H9 (cell line): ENCODE data around the gene SF3A1. TPM values are rescaled to one million over a fixed set of nuclear protein-coding genes. Genes with fewer than 3 reads are reported as not detected.

Experiments
- DNase-seq: peaks from one replicate; pipeline ENCODE4 v3.0.0-alpha.2; 2017
- H2AFZ ChIP-seq: one replicate; pipeline ENCODE4 v1.6.1; 2013; ENCODE audit warnings: mild to moderate bottlenecking, low read length, control low read depth, moderate library complexity
- H2AK5ac ChIP-seq: 2 replicates; pipeline ENCODE4 v1.6.1; 2013; ENCODE audit warnings: low read length, control low read depth, mixed read lengths; ENCODE audit not compliant: insufficient read length
- H2BK120ac ChIP-seq: one replicate; pipeline ENCODE4 v1.6.1; 2013; ENCODE audit warnings: low read depth, mild to moderate bottlenecking, low read length, control low read depth, inconsistent platforms; ENCODE audit not compliant: poor library complexity, severe bottlenecking
- H2BK12ac ChIP-seq: 2 replicates; pipeline ENCODE4 v1.6.1; 2013; ENCODE audit warnings: low read length, control low read depth, mixed read lengths, low read depth; ENCODE audit not compliant: insufficient read length
- H2BK15ac ChIP-seq: 2 replicates; pipeline ENCODE4 v1.6.1; 2013; ENCODE audit warnings: low read depth, low read length, control low read depth
- H2BK20ac ChIP-seq: one replicate; pipeline ENCODE4 v1.6.1; 2013; ENCODE audit warnings: low read depth, mild to moderate bottlenecking, low read length, control low read depth, inconsistent platforms; ENCODE audit not compliant: poor library complexity, severe bottlenecking
- H2BK5ac ChIP-seq: 2 replicates; pipeline ENCODE4 v1.6.1; 2013; ENCODE audit warnings: low read length, control low read depth, mixed read lengths; ENCODE audit not compliant: insufficient read length
- H3K14ac ChIP-seq: 2 replicates; pipeline ENCODE4 v1.6.1; 2013; ENCODE audit warnings: low read length, control low read depth; ENCODE audit not compliant: insufficient read depth
- H3K18ac ChIP-seq: 2 replicates; pipeline ENCODE4 v1.6.1; 2013; ENCODE audit warnings: low read depth, mild to moderate bottlenecking, mixed read lengths, low read length, control low read depth; ENCODE audit not compliant: insufficient read length
- H3K23ac ChIP-seq: 2 replicates; pipeline ENCODE4 v1.6.1; 2013; ENCODE audit warnings: low read length, control low read depth, mixed read lengths, low read depth; ENCODE audit not compliant: insufficient read length
- H3K23me2 ChIP-seq: 2 replicates; pipeline ENCODE4 v1.6.1; 2013; ENCODE audit warnings: low read depth, mild to moderate bottlenecking, mixed read lengths, low read length, control low read depth; ENCODE audit not compliant: insufficient read length, poor library complexity, severe bottlenecking
- H3K27ac ChIP-seq: 2 replicates; pipeline ENCODE4 v1.5.1; 2013; ENCODE audit warnings: low read length, control low read depth, mixed read lengths, low read depth; ENCODE audit not compliant: insufficient read length
- H3K27me3 ChIP-seq: 2 replicates; pipeline ENCODE4 v1.6.1; 2013; ENCODE audit warnings: low read length, control low read depth, inconsistent platforms; ENCODE audit not compliant: insufficient read depth
- H3K4ac ChIP-seq: 2 replicates; pipeline ENCODE4 v1.6.1; 2013; ENCODE audit warnings: low read depth, mild to moderate bottlenecking, control low read depth, inconsistent platforms, low read length, moderate library complexity
- H3K4me1 ChIP-seq: 2 replicates; pipeline ENCODE4 v1.6.1; 2013; ENCODE audit warnings: low read length, control low read depth, inconsistent platforms; ENCODE audit not compliant: insufficient read depth
- H3K4me2 ChIP-seq: 2 replicates; pipeline ENCODE4 v1.6.1; 2013; ENCODE audit warnings: low read length, control low read depth, mixed read lengths; ENCODE audit not compliant: insufficient read length, insufficient read depth
- H3K56ac ChIP-seq: 2 replicates; pipeline ENCODE4 v1.6.1; 2013; ENCODE audit warnings: low read depth, mild to moderate bottlenecking, mixed read lengths, low read length, control low read depth; ENCODE audit not compliant: insufficient read length
- H3K79me1 ChIP-seq: 2 replicates; pipeline ENCODE4 v1.6.1; 2013; ENCODE audit warnings: low read depth, mild to moderate bottlenecking, moderate library complexity, low read length, control low read depth, inconsistent platforms; ENCODE audit not compliant: insufficient read depth, poor library complexity, severe bottlenecking
- H3K79me2 ChIP-seq: 2 replicates; pipeline ENCODE4 v1.6.1; 2013; ENCODE audit warnings: low read length, control low read depth, inconsistent platforms; ENCODE audit not compliant: insufficient read depth
- H3K9ac ChIP-seq: 2 replicates; pipeline ENCODE4 v1.6.1; 2013; ENCODE audit warnings: low read length, control low read depth, mixed read lengths; ENCODE audit not compliant: insufficient read length; ENCODE audit errors: extremely low read depth
- H3K9me3 ChIP-seq: one replicate; pipeline ENCODE4 v1.6.1; 2013; ENCODE audit warnings: low read depth, low read length, inconsistent platforms; ENCODE audit not compliant: control insufficient read depth
- H3T11ph ChIP-seq: one replicate; pipeline ENCODE4 v1.6.1; 2013; ENCODE audit warnings: mild to moderate bottlenecking, low read length, control low read depth, inconsistent platforms
- H4K20me1 ChIP-seq: one replicate; pipeline ENCODE4 v1.6.1; 2013; ENCODE audit not compliant: control insufficient read depth, insufficient read length, insufficient read depth
- H4K5ac ChIP-seq: 2 replicates; pipeline ENCODE4 v1.6.1; 2013; ENCODE audit warnings: low read depth, mild to moderate bottlenecking, mixed read lengths, low read length, control low read depth; ENCODE audit not compliant: insufficient read length
- H4K8ac ChIP-seq: replicated peaks from 2 replicates; pipeline ENCODE4 v1.6.1; 2013; ENCODE audit warnings: low read length, control low read depth, mixed read lengths, low read depth; ENCODE audit not compliant: insufficient read length
- H4K91ac ChIP-seq: 2 replicates; pipeline ENCODE4 v1.6.1; 2013; ENCODE audit warnings: low read depth, mild to moderate bottlenecking, moderate library complexity, mixed read lengths, low read length, control low read depth; ENCODE audit not compliant: insufficient read length
- H3K27ac Mint-ChIP-seq, 3 experiments: 2 replicates in 2 of 3; 3 replicates in 1 of 3; pipeline ENCODE4 v1.8.0; 2020 to 2021; ENCODE audit warnings: mixed read lengths in 3 of 3, mild to moderate bottlenecking in 1 of 3, moderate library complexity in 1 of 3
- H3K27me3 Mint-ChIP-seq: 2 replicates; pipeline ENCODE4 v1.8.0; 2021; ENCODE audit warnings: low read depth, mild to moderate bottlenecking, moderate library complexity, mixed read lengths
- H3K36me3 Mint-ChIP-seq, 3 experiments: 2 replicates in 2 of 3; 3 replicates in 1 of 3; pipeline ENCODE4 v1.8.0; 2020 to 2021; ENCODE audit warnings: low read depth in 3 of 3, mixed read lengths in 3 of 3; ENCODE audit not compliant: insufficient read depth in 1 of 3
- H3K4me1 Mint-ChIP-seq, 2 experiments: 2 replicates each; pipeline ENCODE4 v1.8.0; 2020; ENCODE audit warnings: mixed read lengths in 2 of 2
- H3K4me3 Mint-ChIP-seq, 2 experiments: 2 replicates in 1 of 2; 3 replicates in 1 of 2; pipeline ENCODE4 v1.8.0; 2020 to 2021; ENCODE audit warnings: mild to moderate bottlenecking in 2 of 2, mixed read lengths in 2 of 2, moderate library complexity in 1 of 2
- H3K9me3 Mint-ChIP-seq, 2 experiments: 2 replicates in 1 of 2; 3 replicates in 1 of 2; pipeline ENCODE4 v1.8.0; 2020; ENCODE audit warnings: mild to moderate bottlenecking in 2 of 2, mixed read lengths in 2 of 2, moderate library complexity in 1 of 2
- WGBS: extraction: QIAGEN DNeasy Blood & Tissue Kit; methylation state at CpG from one replicate; pipeline ENCODE4 v1.1.7; 2013; ENCODE audit warnings: missing lambda C conversion rate, low lambda C conversion rate, mixed read lengths; ENCODE audit not compliant: insufficient read length; ENCODE audit errors: extremely low coverage; 5-methylcytosine and 5-hydroxymethylcytosine counted together
- total RNA-seq: library from RNA; stranded (reverse); gene quantifications from 2 replicates; pipeline ENCODE4 v1.2.1, GENCODE V29; 2021
- TF ChIP-seq, protein P1 (sequence below): fragments of 200-600 bp; sonication (generic); conservative IDR thresholded peaks from 3 replicates; pipeline ENCODE4 v1.8.0; 2021; ENCODE audit warnings: antibody characterized with exemption, mild to moderate bottlenecking

Gene SF3A1
- total RNA-seq, 1 experiment from 2014 or later: 225 TPM

- Histone ChIP-seq H2BK20ac (no peak overlapping the region), H2AK5ac (no peak overlapping the region), H2BK15ac (no peak overlapping the region), H4K20me1 (no peaks in the 10 kb centered on the region), H3K18ac (no peak overlapping the region), H3K79me1 (no peaks in the 10 kb centered on the region), H3K9ac (no peak overlapping the region), H4K91ac (no peak overlapping the region), H3K79me2 (no peaks in the 10 kb centered on the region), H3T11ph (no peak overlapping the region), H3K23ac (no peak overlapping the region), H3K23me2 (peaks cover 3% of the 10 kb centered on the region), H2BK120ac (no peak overlapping the region), H4K5ac (no peak overlapping the region), H2BK12ac (no peak overlapping the region), H3K9me3 (no peaks in the 10 kb centered on the region), H3K56ac (no peak overlapping the region), H3K4me1 (no peaks in the 10 kb centered on the region), H3K27ac (no peak overlapping the region), H3K4me2 (no peak overlapping the region), H3K4ac (no peak overlapping the region), H4K8ac (no peak overlapping the region), H3K14ac (no peak overlapping the region), H2BK5ac (no peak overlapping the region), H3K27me3 (no peaks in the 10 kb centered on the region), H2AFZ (no peak overlapping the region)
- TF ChIP-seq, protein P1, sequence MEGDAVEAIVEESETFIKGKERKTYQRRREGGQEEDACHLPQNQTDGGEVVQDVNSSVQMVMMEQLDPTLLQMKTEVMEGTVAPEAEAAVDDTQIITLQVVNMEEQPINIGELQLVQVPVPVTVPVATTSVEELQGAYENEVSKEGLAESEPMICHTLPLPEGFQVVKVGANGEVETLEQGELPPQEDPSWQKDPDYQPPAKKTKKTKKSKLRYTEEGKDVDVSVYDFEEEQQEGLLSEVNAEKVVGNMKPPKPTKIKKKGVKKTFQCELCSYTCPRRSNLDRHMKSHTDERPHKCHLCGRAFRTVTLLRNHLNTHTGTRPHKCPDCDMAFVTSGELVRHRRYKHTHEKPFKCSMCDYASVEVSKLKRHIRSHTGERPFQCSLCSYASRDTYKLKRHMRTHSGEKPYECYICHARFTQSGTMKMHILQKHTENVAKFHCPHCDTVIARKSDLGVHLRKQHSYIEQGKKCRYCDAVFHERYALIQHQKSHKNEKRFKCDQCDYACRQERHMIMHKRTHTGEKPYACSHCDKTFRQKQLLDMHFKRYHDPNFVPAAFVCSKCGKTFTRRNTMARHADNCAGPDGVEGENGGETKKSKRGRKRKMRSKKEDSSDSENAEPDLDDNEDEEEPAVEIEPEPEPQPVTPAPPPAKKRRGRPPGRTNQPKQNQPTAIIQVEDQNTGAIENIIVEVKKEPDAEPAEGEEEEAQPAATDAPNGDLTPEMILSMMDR: no peak
- no CpG with 5 or more reads among the region's 1 CpG for WGBS
- Mint-ChIP-seq H3K4me1 (peaks cover 0 to 4% of the 10 kb centered on the region in 2 experiments; a peak in 3 of 4 replicates), H3K27ac (no peak overlapping the region; a peak in 1 of 7 replicates), H3K4me3 (no peak overlapping the region; a peak in 1 of 5 replicates), H3K9me3 (no peaks in the 10 kb centered on the region; a peak in 1 of 5 replicates), H3K27me3 (no peaks in the 10 kb centered on the region), H3K36me3 (no peaks in the 10 kb centered on the region)
- no peak for DNase-seq
Measured at GRCh38 chr22:30317778-30318177, 38.9 kb downstream of the SF3A1 start.
